Esophagus squamous epithelium (tissue), 4 donors: ENCODE data around the gene RECQL.

Experiments
- POLR2A ChIP-seq, 4 donors: fragments of 450-650 bp; IDR thresholded peaks; one replicate each; pipeline ENCODE4 v1.6.1; 2017; ENCODE audit warnings: antibody characterized with exemption in 4 of 4, mild to moderate bottlenecking in 4 of 4, moderate library complexity in 3 of 4
- TF ChIP-seq, protein P1 (sequence below), 6 experiments: fragments of 450-650 bp in 4 of 6; fragments of 200-600 bp in 2 of 6; sonication (generic) in 2 of 6; IDR thresholded peaks; one replicate each; pipeline ENCODE4 v1.5.1; 2016 to 2019; ENCODE audit warnings: antibody characterized with exemption in 6 of 6, mild to moderate bottlenecking in 4 of 6, moderate library complexity in 4 of 6

DNA sequence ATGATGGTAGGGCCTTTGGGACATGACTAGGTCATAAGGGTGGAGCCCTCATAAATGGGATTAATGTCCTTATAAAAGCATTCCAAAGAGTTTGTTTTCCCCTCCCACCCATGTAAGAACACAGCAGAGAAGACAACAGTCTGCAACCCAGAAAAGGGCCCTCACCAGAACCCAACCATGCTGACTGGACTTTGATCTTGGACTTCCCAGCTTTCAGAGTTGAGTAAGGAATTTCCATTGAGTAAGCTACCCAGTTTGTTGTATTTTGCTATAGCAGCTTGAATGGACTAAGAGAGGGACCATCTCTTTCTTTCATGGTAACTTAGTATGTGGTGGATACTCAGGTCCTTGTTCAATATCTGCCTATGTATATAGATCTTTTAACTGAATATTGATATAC lies 21.7 kb upstream of the RECQL start:
- TF ChIP-seq, protein P1, sequence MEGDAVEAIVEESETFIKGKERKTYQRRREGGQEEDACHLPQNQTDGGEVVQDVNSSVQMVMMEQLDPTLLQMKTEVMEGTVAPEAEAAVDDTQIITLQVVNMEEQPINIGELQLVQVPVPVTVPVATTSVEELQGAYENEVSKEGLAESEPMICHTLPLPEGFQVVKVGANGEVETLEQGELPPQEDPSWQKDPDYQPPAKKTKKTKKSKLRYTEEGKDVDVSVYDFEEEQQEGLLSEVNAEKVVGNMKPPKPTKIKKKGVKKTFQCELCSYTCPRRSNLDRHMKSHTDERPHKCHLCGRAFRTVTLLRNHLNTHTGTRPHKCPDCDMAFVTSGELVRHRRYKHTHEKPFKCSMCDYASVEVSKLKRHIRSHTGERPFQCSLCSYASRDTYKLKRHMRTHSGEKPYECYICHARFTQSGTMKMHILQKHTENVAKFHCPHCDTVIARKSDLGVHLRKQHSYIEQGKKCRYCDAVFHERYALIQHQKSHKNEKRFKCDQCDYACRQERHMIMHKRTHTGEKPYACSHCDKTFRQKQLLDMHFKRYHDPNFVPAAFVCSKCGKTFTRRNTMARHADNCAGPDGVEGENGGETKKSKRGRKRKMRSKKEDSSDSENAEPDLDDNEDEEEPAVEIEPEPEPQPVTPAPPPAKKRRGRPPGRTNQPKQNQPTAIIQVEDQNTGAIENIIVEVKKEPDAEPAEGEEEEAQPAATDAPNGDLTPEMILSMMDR (IDR thresholded peaks at IDR 0.05), result no peak
- no peak for TF ChIP-seq POLR2A (IDR thresholded peaks at IDR 0.05)
